Cardiac muscle cell (in vitro differentiated cells and primary cell): ENCODE measurements around the gene PRKAA1. TPM values are rescaled to one million over a fixed set of nuclear protein-coding genes. Genes with fewer than 3 reads are reported as not detected.
"Not testable (repeated sequence)": the region's sequence is repeated elsewhere in the genome, so short reads cannot be mapped to it uniquely, and the experiment has no call there.

Experiments used
- DNase-seq, 2 donors: peaks; one replicate each; pipeline versions ENCODE4 v3.0.0 to v3.0.0-alpha.2; 2010 to 2017; ENCODE audit warnings: low read depth in 1 of 2, low spot score in 1 of 2
- H3K27ac ChIP-seq: fragments of 200-600 bp; sonication (generic); 2 replicates; pipeline ENCODE4 v1.5.1; 2016
- H3K27me3 ChIP-seq: fragments of 200-600 bp; sonication (generic); 2 replicates; pipeline ENCODE4 v1.6.0; 2016; ENCODE audit warnings: control low read depth
- H3K36me3 ChIP-seq: fragments of 200-600 bp; sonication (generic); 2 replicates; pipeline ENCODE4 v1.5.1; 2016; ENCODE audit warnings: control low read depth
- H3K4me1 ChIP-seq: fragments of 200-600 bp; sonication (generic); 2 replicates; pipeline ENCODE4 v1.8.1; 2017; ENCODE audit warnings: low read depth, mild to moderate bottlenecking, mixed run types
- H3K4me3 ChIP-seq: fragments of 200-600 bp; sonication (generic); 2 replicates; pipeline ENCODE4 v1.5.1; 2016; ENCODE audit warnings: mild to moderate bottlenecking
- H3K9me3 ChIP-seq: fragments of 200-600 bp; sonication (generic); 2 replicates; pipeline ENCODE4 v1.5.1; 2017; ENCODE audit warnings: low read depth, mild to moderate bottlenecking, control low read depth
- CTCF ChIP-seq: IDR thresholded peaks from 2 replicates; pipeline ENCODE4 v1.5.1; 2012; ENCODE audit warnings: low read depth, mild to moderate bottlenecking, low read length
- polyA plus RNA-seq: library from polyadenylated mRNA; unstranded; fragments of >200 nt; fragmentation: Nextera tagmentation; extraction: Ambion mirVana; gene quantifications from 2 replicates; pipeline ENCODE4 v1.2.1, GENCODE V29; 2016
- total RNA-seq: library from RNA; depleted of rRNA; stranded (reverse); fragments of >200 nt; gene quantifications from 2 replicates; pipeline ENCODE4 v1.2.3, GENCODE V29; 2016

PRKAA1 gene
- total and polyA plus RNA-seq, 2 experiments from 2014 or later: 22.6 to 26.1 TPM

DNA sequence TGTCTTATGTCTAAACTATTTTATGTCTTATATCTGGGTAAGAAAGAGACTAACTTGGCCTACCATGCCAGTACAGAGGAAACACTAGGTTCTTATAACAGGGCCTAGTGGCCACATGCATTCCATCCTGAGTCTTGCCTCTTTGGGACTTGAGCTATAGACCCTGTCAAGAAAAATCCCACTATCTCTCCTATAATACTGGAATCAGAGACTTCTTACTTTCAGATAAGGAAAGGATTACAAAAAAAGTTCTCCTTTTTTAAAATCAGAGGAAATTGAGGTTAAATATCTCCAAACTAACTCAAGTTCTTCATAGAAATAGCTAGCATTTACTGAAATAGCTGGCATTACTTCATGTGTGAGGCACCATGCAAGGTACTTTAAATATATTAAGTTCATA is 84.2 kb downstream of the PRKAA1 start:
- H3K27ac ChIP-seq: no peak overlapping the region
- H3K4me3 ChIP-seq: no peak overlapping the region
- no peaks in the 10 kb centered on the region for H3K9me3 ChIP-seq
- H3K4me1 ChIP-seq: no peaks in the 10 kb centered on the region
- H3K36me3 ChIP-seq: no peaks in the 10 kb centered on the region
- TF ChIP-seq CTCF: no peak
- no peak for DNase-seq
- H3K27me3 ChIP-seq: no peaks in the 10 kb centered on the region

DNA sequence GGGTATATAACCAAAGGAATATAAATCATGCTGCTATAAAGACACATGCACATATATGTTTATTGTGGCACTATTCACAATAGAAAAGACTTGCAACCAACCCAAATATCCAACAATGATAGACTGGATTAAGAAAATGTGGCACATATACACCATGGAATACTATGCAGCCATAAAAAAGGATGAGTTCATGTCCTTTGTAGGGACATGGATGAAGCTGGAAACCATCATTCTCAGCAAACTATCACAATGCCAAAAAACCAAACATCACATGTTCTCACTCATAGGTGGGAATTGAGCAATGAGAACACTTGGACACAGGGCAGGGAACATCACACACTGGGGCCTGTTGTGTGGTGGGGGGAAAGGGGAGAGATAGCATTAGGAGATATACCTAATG is 87.6 kb downstream of the PRKAA1 start:
- H3K36me3 ChIP-seq, H3K9me3 ChIP-seq, H3K27ac ChIP-seq, H3K4me3 ChIP-seq, H3K4me1 ChIP-seq, DNase-seq, H3K27me3 ChIP-seq: not testable (repeated sequence)

Other genes with a start within 250 kb of the PRKAA1 start
- gene PTGER4, start 118.5 kb downstream of the PRKAA1 start, total RNA-seq: 0.42 and 0.99 TPM in 2 replicates
- gene PTGER4, start 118.5 kb downstream of the PRKAA1 start, polyA plus RNA-seq: 0.28 TPM in 1 of 2 replicates, not detected in the other
- 13.4 and 46.7 TPM in 2 replicates for gene TTC33, start 42.4 kb downstream of the PRKAA1 start, total RNA-seq
- gene TTC33, start 42.4 kb downstream of the PRKAA1 start, polyA plus RNA-seq: 16.3 and 17.2 TPM in 2 replicates
- 115 and 181 TPM in 2 replicates for gene RPL37, start 36.8 kb upstream of the PRKAA1 start, total RNA-seq
- gene RPL37, start 36.8 kb upstream of the PRKAA1 start, polyA plus RNA-seq: 473 and 553 TPM in 2 replicates
- gene CARD6, start 43.0 kb upstream of the PRKAA1 start, total RNA-seq: 0.11 and 0.12 TPM in 2 replicates
- 0.06 and 0.32 TPM in 2 replicates for gene CARD6, start 43.0 kb upstream of the PRKAA1 start, polyA plus RNA-seq
- 66.3 and 153 TPM in 2 replicates for gene C7, start 111.1 kb upstream of the PRKAA1 start, total RNA-seq
- gene C7, start 111.1 kb upstream of the PRKAA1 start, polyA plus RNA-seq: 64.0 and 97.9 TPM in 2 replicates